ENCODE measurements around the gene HACD2. TPM values are rescaled to one million over a fixed set of nuclear protein-coding genes. Genes with fewer than 3 reads are reported as not detected.

The HACD2 gene
- polyA plus RNA-seq, 1 of the 3 experiments (the other 2 are of a cell fraction) = 13.8 TPM

- H3K9me3 ChIP-seq = no peaks in the 10 kb centered on the region
- 54% methylated on average over 6 of the region's 6 CpGs for WGBS (ENCODE audit: low lambda C conversion rate)
- no peaks in the 10 kb centered on the region for H3K36me3 ChIP-seq (replicated peaks in 1 of 2; ENCODE audit: control insufficient read depth in 1 of 2, insufficient read depth in 2 of 2, low read length in 1 of 2)
- no peak for DNase-seq
- no peak overlapping the region for H3K9ac ChIP-seq
- peaks cover 0 to 2% of the 10 kb centered on the region in 2 experiments; a peak in 1 of 4 replicates for H3K4me1 ChIP-seq (ENCODE audit: control insufficient read depth in 1 of 2, insufficient read depth in 2 of 2, low read depth in 1 of 2, low read length in 1 of 2)
- ChIA-PET CTCF (no interaction called here), POLR2A (no interaction called here)
- no peaks in the 10 kb centered on the region for H3K9me2 ChIP-seq
- H3K4me2 ChIP-seq = no peak overlapping the region
- no peaks in the 10 kb centered on the region for H4K20me1 ChIP-seq (ENCODE audit: insufficient read depth)
- no peaks in the 10 kb centered on the region for H3K79me2 ChIP-seq (ENCODE audit: insufficient read depth)
- TF ChIP-seq JUND (IDR thresholded peaks at IDR 0.05) = no peak
- no peak for TF ChIP-seq MEF2A (IDR thresholded peaks at IDR 0.05; ENCODE audit: borderline replicate concordance, low read depth)
- no peak for TF ChIP-seq RFX5 (IDR thresholded peaks at IDR 0.05; ENCODE audit: low read length)
- no peak for TF ChIP-seq TCF12 (IDR thresholded peaks at IDR 0.05)
- no peak for TF ChIP-seq ZBTB33 (IDR thresholded peaks at IDR 0.05; ENCODE audit: borderline replicate concordance, low read depth)
- no peak for TF ChIP-seq EZH2phosphoT487 (IDR thresholded peaks at IDR 0.05; ENCODE audit: borderline replicate concordance, low read depth)
- TF ChIP-seq TEAD4 (IDR thresholded peaks at IDR 0.05; ENCODE audit: borderline replicate concordance, insufficient read depth) = no peak
- TF ChIP-seq ELF1 (IDR thresholded peaks at IDR 0.05) = no peak
- TF ChIP-seq USF1 (IDR thresholded peaks at IDR 0.05; ENCODE audit: borderline replicate concordance, low read depth) = no peak
- no peak for TF ChIP-seq IRF3 (IDR thresholded peaks at IDR 0.05; ENCODE audit: low read depth, low read length)
- H3F3A ChIP-seq (replicated peaks; ENCODE audit: insufficient read depth) = no peaks in the 10 kb centered on the region
- H3K27me3 ChIP-seq (ENCODE audit: insufficient read depth) = peaks cover 52% of the 10 kb centered on the region
- H3K27ac ChIP-seq (ENCODE audit: low read depth in 2 of 2, low read length in 1 of 2) = no peak overlapping the region
- H2AFZ ChIP-seq (ENCODE audit: low read depth) = no peak overlapping the region
- H3K4me3 ChIP-seq (ENCODE audit: low read depth in 2 of 2, low read length in 1 of 2) = no peak overlapping the region
Measured at GRCh38 chr3:123444023-123444422, 140.8 kb downstream of the HACD2 start.

- POLR2A ChIA-PET = no interaction called here
- H3K27ac ChIP-seq (ENCODE audit: low read depth in 2 of 2, low read length in 1 of 2) = no peak overlapping the region
- no peaks in the 10 kb centered on the region; a peak in 1 of 4 replicates for H3K4me1 ChIP-seq (ENCODE audit: control insufficient read depth in 1 of 2, insufficient read depth in 2 of 2, low read depth in 1 of 2, low read length in 1 of 2)
- no peaks in the 10 kb centered on the region for H4K20me1 ChIP-seq (ENCODE audit: insufficient read depth)
- WGBS (ENCODE audit: low lambda C conversion rate) = 65% methylated on average over 7 of the region's 7 CpGs
- no peak overlapping the region for H3K4me2 ChIP-seq
- no peaks in the 10 kb centered on the region for H3K9me2 ChIP-seq
- no peaks in the 10 kb centered on the region for H3F3A ChIP-seq (replicated peaks; ENCODE audit: insufficient read depth)
- H3K79me2 ChIP-seq (ENCODE audit: insufficient read depth) = no peaks in the 10 kb centered on the region
- DNase-seq = no peak
- H3K27me3 ChIP-seq (ENCODE audit: insufficient read depth) = peaks cover 44% of the 10 kb centered on the region
- H3K9me3 ChIP-seq = no peaks in the 10 kb centered on the region
- no peak overlapping the region for H2AFZ ChIP-seq (ENCODE audit: low read depth)
- TF ChIP-seq TEAD4 (IDR thresholded peaks at IDR 0.05; ENCODE audit: borderline replicate concordance, insufficient read depth) (no peak), RCOR1 (IDR thresholded peaks at IDR 0.05; ENCODE audit: low read length) (no peak), FOSL2 (IDR thresholded peaks at IDR 0.05; ENCODE audit: borderline replicate concordance, low read depth) (no peak), MXI1 (IDR thresholded peaks at IDR 0.05; ENCODE audit: low read depth, low read length) (no peak), TCF12 (IDR thresholded peaks at IDR 0.05) (no peak), SMC3 (IDR thresholded peaks at IDR 0.05; ENCODE audit: low read depth, low read length) (no peak), ELF1 (IDR thresholded peaks at IDR 0.05) (no peak), YY1 (IDR thresholded peaks at IDR 0.05; ENCODE audit: low read depth) (no peak)
- no peak overlapping the region for H3K9ac ChIP-seq
- no peak overlapping the region for H3K4me3 ChIP-seq (ENCODE audit: low read depth in 2 of 2, low read length in 1 of 2)
- no peaks in the 10 kb centered on the region for H3K36me3 ChIP-seq (replicated peaks in 1 of 2; ENCODE audit: control insufficient read depth in 1 of 2, insufficient read depth in 2 of 2, low read length in 1 of 2)
- CTCF ChIA-PET = no interaction called here
Measured at GRCh38 chr3:123442908-123443307, 141.9 kb downstream of the HACD2 start.

All from SK-N-SH (cell line).